Mucosa of descending colon (tissue), 3 donors: ENCODE results near the gene CDK18. TPM values are rescaled to one million over a fixed set of nuclear protein-coding genes. Genes with fewer than 3 reads are reported as not detected.

Source experiments
- ATAC-seq: fragments of 200-7000 bp; cut with Tn5 transposase; one replicate; pipeline ENCODE4 v1.9.1; 2020; ENCODE audit warnings: mild to moderate bottlenecking, moderate library complexity
- DNase-seq, 3 donors: peaks; one replicate each; pipeline ENCODE4 v3.0.0-alpha.2; 2020
- H3K36me3 ChIP-seq: fragments of 200-600 bp; one replicate; pipeline ENCODE4 v1.8.0; 2021; ENCODE audit warnings: low read depth, mild to moderate bottlenecking
- H3K4me1 ChIP-seq: fragments of 200-600 bp; one replicate; pipeline ENCODE4 v1.8.0; 2021; ENCODE audit warnings: low read depth, mild to moderate bottlenecking
- H3K4me3 ChIP-seq: fragments of 200-600 bp; one replicate; pipeline ENCODE4 v1.8.0; 2021; ENCODE audit warnings: mild to moderate bottlenecking
- H3K9me3 ChIP-seq: fragments of 200-600 bp; one replicate; pipeline ENCODE4 v1.8.0; 2021; ENCODE audit warnings: mild to moderate bottlenecking
- CTCF ChIP-seq: fragments of 200-600 bp; IDR thresholded peaks from one replicate; pipeline ENCODE4 v1.8.0; 2022; ENCODE audit warnings: antibody characterized with exemption, mild to moderate bottlenecking
- intact Hi-C, 2 donors: fragments of 100-400 bp; cut with DNase I in 1 of 2; cut with micrococcal nuclease in 1 of 2; formaldehyde crosslinking; loops; one replicate each; pipeline versions ENCODE4 v1.11.0 to v1.11.1; 2022; cut with DNase I, micrococcal nuclease
- total RNA-seq, 3 donors: library from RNA; stranded (reverse); fragmentation: NEBNext Ultra II Directional in 2 of 3; extraction: Animal tissue kit (Norgen Biotek cat#: 25700) in 2 of 3; gene quantifications; one replicate each; pipeline versions ENCODE4 v1.2.1 to v1.2.4, GENCODE V29; 2021 to 2023
- donor health status: DM: no; HTN: no; CAD: no; lungs with moderate emphysema.
- donor health status: DM: no; HTN: no; CAD: no.
- donor health status: DM: no; HTN: yes; CAD: no.

CDK18 gene
- total RNA-seq, 3 donors from 2014 or later: 32.1 to 41.2 (median 37.0) TPM

GRCh38 chr1:205576011-205576410 lies 71.5 kb downstream of the CDK18 start:
- TF ChIP-seq CTCF: no peak
- no peaks in the 10 kb centered on the region for H3K36me3 ChIP-seq
- ATAC-seq (peak; percentile 22), DNase-seq (peak in 1 of 3 donors; percentile 46)
- intact Hi-C loops: no loop called here
- H3K9me3 ChIP-seq: no peaks in the 10 kb centered on the region
- peaks cover 5% of the 10 kb centered on the region for H3K4me1 ChIP-seq
- H3K4me3 ChIP-seq: no peak overlapping the region

- no peaks in the 10 kb centered on the region for H3K9me3 ChIP-seq
- H3K36me3 ChIP-seq: no peaks in the 10 kb centered on the region
- intact Hi-C loops: no loop called here
- no peak overlapping the region for H3K4me3 ChIP-seq
- peak in 2 of 3 donors; percentile 5 to 39 for DNase-seq
- peaks cover 10% of the 10 kb centered on the region for H3K4me1 ChIP-seq
- no peak for TF ChIP-seq CTCF
- peak; percentile 59 for ATAC-seq
Measured at GRCh38 chr1:205576805-205577761, 72.6 kb downstream of the CDK18 start.

- intact Hi-C loops: no loop called here
- ATAC-seq: no peak
- Histone ChIP-seq H3K4me1 (peaks cover 19% of the 10 kb centered on the region), H3K36me3 (no peaks in the 10 kb centered on the region), H3K9me3 (no peaks in the 10 kb centered on the region), H3K4me3 (no peak overlapping the region)
- no peak for TF ChIP-seq CTCF
- DNase-seq: no peak
Measured at GRCh38 chr1:205577874-205578658, 73.6 kb downstream of the CDK18 start.

- no peak overlapping the region for H3K4me3 ChIP-seq
- TF ChIP-seq CTCF: no peak
- no peaks in the 10 kb centered on the region for H3K9me3 ChIP-seq
- H3K4me1 ChIP-seq: peaks cover 21% of the 10 kb centered on the region
- no peak for ATAC-seq
- DNase-seq: peak in 1 of 3 donors; percentile 35
- H3K36me3 ChIP-seq: no peaks in the 10 kb centered on the region
- intact Hi-C loops: no loop called here
Measured at GRCh38 chr1:205578780-205579571, 74.5 kb downstream of the CDK18 start.

- no peak for ATAC-seq
- Histone ChIP-seq H3K4me3 (no peak overlapping the region), H3K36me3 (no peaks in the 10 kb centered on the region), H3K4me1 (peaks cover 21% of the 10 kb centered on the region), H3K9me3 (no peaks in the 10 kb centered on the region)
- intact Hi-C loops: no loop called here
- TF ChIP-seq CTCF: no peak
- peak in 1 of 3 donors; percentile 43 for DNase-seq
Measured at GRCh38 chr1:205579711-205580110, 75.2 kb downstream of the CDK18 start.
